Nephron progenitor cell (in vitro differentiated cells): ENCODE data around the gene KCNH8.

Source experiments
- DNase-seq: peaks from one replicate; pipeline ENCODE4 v3.0.0; 2021
- H3K27ac Mint-ChIP-seq: 2 replicates; pipeline ENCODE4 v1.8.0; 2021; ENCODE audit warnings: mild to moderate bottlenecking, moderate library complexity, mixed read lengths
- H3K27me3 Mint-ChIP-seq: 2 replicates; pipeline ENCODE4 v1.8.0; 2021; ENCODE audit warnings: mild to moderate bottlenecking, low read depth, mixed read lengths; ENCODE audit not compliant: poor library complexity
- H3K36me3 Mint-ChIP-seq: 2 replicates; pipeline ENCODE4 v1.8.0; 2021; ENCODE audit warnings: low read depth, mixed read lengths
- H3K4me1 Mint-ChIP-seq: 2 replicates; pipeline ENCODE4 v1.8.0; 2021; ENCODE audit warnings: mixed read lengths
- H3K4me3 Mint-ChIP-seq: 2 replicates; pipeline ENCODE4 v1.8.0; 2021; ENCODE audit warnings: mild to moderate bottlenecking, moderate library complexity, mixed read lengths
- H3K9me3 Mint-ChIP-seq: 2 replicates; pipeline ENCODE4 v1.8.0; 2021; ENCODE audit warnings: mild to moderate bottlenecking, moderate library complexity, mixed read lengths
- TF ChIP-seq, protein P1 (sequence below): fragments of 200-600 bp; sonication (generic); IDR thresholded peaks from 2 replicates; pipeline ENCODE4 v1.5.0; 2021; ENCODE audit warnings: antibody characterized with exemption

KCNH8 gene

DNA sequence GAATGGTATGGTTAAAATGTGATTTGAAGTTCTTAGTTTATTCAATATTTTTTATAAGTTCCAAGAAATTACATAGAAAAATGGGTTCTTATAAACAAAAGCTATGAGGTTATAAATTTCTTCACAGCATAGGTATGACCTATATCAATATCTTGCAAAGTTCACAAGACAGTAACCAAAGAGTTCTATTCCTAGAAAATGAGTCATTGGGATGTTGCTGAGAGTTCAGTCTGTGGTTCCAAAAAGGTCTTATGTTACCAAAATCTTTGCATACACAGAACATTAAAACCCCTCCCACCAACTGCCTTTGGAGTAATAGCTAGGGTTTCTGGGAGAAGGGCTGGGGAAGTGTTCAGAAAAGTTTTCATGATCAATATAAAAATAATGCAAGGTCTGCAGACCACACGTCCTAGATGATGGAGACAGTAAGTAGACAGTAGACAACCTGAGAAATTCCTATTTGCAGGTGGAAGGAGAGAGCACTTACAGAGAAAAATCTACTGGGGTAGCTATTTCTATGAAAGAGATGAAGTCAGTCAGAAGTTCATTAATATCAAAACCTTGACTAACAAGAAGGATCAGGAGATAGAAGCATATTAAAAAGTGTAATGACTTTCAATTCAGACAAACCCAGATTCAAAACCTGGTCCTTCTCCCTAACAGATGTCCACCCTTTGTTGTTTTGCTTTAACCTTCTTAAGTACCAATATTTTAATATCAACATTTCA lies 279.3 kb downstream of the KCNH8 start:
- H3K4me3 Mint-ChIP-seq: no peak overlapping the region
- no peaks in the 10 kb centered on the region for H3K4me1 Mint-ChIP-seq
- H3K27ac Mint-ChIP-seq: peak overlapping the region; percentile 12
- H3K36me3 Mint-ChIP-seq: no peaks in the 10 kb centered on the region
- TF ChIP-seq, protein P1, sequence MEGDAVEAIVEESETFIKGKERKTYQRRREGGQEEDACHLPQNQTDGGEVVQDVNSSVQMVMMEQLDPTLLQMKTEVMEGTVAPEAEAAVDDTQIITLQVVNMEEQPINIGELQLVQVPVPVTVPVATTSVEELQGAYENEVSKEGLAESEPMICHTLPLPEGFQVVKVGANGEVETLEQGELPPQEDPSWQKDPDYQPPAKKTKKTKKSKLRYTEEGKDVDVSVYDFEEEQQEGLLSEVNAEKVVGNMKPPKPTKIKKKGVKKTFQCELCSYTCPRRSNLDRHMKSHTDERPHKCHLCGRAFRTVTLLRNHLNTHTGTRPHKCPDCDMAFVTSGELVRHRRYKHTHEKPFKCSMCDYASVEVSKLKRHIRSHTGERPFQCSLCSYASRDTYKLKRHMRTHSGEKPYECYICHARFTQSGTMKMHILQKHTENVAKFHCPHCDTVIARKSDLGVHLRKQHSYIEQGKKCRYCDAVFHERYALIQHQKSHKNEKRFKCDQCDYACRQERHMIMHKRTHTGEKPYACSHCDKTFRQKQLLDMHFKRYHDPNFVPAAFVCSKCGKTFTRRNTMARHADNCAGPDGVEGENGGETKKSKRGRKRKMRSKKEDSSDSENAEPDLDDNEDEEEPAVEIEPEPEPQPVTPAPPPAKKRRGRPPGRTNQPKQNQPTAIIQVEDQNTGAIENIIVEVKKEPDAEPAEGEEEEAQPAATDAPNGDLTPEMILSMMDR: no peak
- DNase-seq: no peak
- H3K27me3 Mint-ChIP-seq: peaks cover 3% of the 10 kb centered on the region
- H3K9me3 Mint-ChIP-seq: no peaks in the 10 kb centered on the region

DNA sequence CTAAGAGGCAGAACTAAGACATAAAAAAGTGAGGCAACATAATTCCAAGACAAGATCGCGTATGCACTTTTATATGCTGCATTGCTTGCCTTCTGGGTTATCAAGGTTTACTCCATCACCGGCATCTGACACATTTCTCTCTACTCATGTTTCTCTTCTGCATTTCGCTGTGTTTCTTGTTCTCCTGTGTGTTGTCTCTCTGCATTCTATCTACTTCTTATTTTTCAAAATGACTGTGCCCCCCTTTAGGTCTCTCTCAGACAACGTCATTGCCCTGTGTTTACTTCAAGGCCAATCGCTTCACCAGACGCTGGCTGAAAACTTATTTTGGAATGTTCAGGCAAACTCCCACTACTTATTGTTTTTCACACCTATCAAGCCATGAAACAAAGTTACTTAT lies 280.4 kb downstream of the KCNH8 start:
- Mint-ChIP-seq H3K27ac (peak overlapping the region; percentile 25), H3K9me3 (no peaks in the 10 kb centered on the region)
- no peak for DNase-seq

DNA sequence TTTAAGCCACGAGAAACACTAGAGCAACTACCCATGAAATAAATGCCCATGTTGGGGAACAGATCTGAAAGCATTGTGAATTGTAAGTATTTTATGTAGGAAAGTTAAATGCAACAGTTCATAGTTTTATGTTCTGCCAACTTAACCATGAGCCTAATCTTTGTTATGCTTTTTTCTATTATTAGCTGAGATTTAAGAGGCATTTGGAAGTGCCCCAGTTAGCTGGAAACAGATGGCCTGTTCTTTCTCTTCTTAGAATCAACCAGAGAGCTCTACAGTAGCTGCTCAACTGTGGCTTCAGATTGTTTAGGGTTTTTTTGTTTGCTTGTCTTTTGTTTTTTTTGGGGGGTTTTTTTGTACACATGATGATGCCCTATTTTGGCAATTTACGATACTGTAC lies 284.4 kb downstream of the KCNH8 start:
- no peaks in the 10 kb centered on the region for H3K27me3 Mint-ChIP-seq
- no peaks in the 10 kb centered on the region for H3K9me3 Mint-ChIP-seq
- no peaks in the 10 kb centered on the region for H3K4me1 Mint-ChIP-seq
- TF ChIP-seq, protein P1: no peak
- no peak for DNase-seq
- peak overlapping the region; percentile 38 for H3K27ac Mint-ChIP-seq
- H3K36me3 Mint-ChIP-seq: no peaks in the 10 kb centered on the region
- H3K4me3 Mint-ChIP-seq: no peak overlapping the region

More for the DNA sequence above, 280.4 kb downstream of the KCNH8 start:
- no peaks in the 10 kb centered on the region for H3K4me1 Mint-ChIP-seq
- no peaks in the 10 kb centered on the region for H3K27me3 Mint-ChIP-seq
- H3K4me3 Mint-ChIP-seq: no peak overlapping the region
- TF ChIP-seq, protein P1: no peak
- H3K36me3 Mint-ChIP-seq: no peaks in the 10 kb centered on the region

DNA sequence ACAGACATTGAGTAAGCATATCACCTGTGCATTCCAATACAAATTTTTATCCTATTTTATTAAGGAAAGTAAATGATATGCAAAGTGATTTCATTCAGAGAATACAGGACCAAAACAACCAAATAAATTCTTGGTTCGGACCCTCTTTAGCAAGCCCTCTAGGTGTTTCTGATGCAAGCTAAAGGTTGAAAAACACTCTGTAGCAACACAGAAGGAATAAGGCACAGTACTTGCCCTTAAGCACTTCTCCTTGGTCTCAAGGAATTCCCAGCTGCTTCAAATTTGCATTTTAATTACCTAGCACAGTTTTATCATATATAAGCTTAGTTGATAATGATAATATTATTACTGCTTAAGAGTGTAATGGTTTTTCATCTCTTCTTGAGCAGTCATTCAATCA lies 288.4 kb downstream of the KCNH8 start:
- no peak overlapping the region for H3K4me3 Mint-ChIP-seq
- H3K27me3 Mint-ChIP-seq: no peaks in the 10 kb centered on the region
- no peak for DNase-seq
- H3K27ac Mint-ChIP-seq: no peak overlapping the region
- H3K9me3 Mint-ChIP-seq: no peaks in the 10 kb centered on the region
- H3K4me1 Mint-ChIP-seq: no peaks in the 10 kb centered on the region
- H3K36me3 Mint-ChIP-seq: no peaks in the 10 kb centered on the region
- TF ChIP-seq, protein P1: no peak

DNA sequence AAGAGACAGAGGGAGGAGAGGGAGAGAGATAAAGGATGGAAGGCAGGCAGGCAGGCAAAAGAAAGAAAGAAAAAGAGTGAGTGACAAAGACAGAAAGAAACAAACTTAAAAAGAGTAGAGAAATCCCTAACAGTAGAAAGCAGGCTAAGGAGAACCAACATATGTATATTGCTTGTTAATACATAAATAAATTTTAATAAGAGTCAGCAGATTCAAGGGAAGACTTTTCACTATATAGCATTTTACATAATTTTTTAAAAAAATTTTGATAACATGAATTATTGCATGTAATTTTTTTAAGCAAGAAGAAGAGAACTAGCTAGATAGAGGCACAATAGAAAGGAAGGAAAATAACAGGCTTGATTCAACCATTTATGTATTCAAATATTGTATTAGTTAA lies 291.6 kb downstream of the KCNH8 start:
- DNase-seq: no peak
- H3K36me3 Mint-ChIP-seq: no peaks in the 10 kb centered on the region
- no peak overlapping the region for H3K4me3 Mint-ChIP-seq
- no peaks in the 10 kb centered on the region for H3K4me1 Mint-ChIP-seq
- no peaks in the 10 kb centered on the region for H3K27me3 Mint-ChIP-seq
- TF ChIP-seq, protein P1: no peak
- H3K9me3 Mint-ChIP-seq: no peaks in the 10 kb centered on the region
- H3K27ac Mint-ChIP-seq: no peak overlapping the region

DNA sequence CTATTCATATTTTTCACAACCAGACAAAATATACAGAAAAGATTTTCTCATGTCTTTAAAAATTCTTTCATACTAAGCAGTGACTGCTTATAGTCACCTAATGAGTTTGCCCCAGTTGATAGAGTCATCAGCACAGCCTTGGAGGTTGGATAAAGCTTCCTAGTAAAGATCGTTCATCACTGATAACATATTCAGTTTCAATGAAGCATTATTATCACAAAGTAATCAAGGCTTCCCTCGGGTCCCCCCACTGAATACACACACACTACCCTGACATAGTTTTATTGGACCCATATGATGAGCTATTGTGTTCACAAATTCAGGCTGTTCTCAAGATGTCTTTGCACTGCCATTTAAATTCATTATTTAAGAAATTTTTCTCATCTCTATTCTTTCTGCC lies 297.8 kb downstream of the KCNH8 start:
- H3K9me3 Mint-ChIP-seq: no peaks in the 10 kb centered on the region
- no peak overlapping the region for H3K27ac Mint-ChIP-seq
- no peaks in the 10 kb centered on the region for H3K36me3 Mint-ChIP-seq
- H3K27me3 Mint-ChIP-seq: no peaks in the 10 kb centered on the region
- H3K4me3 Mint-ChIP-seq: no peak overlapping the region
- TF ChIP-seq, protein P1: no peak
- DNase-seq: no peak
- H3K4me1 Mint-ChIP-seq: no peaks in the 10 kb centered on the region
